ENCODE data around the gene KCNH4.

Gene KCNH4

DNA sequence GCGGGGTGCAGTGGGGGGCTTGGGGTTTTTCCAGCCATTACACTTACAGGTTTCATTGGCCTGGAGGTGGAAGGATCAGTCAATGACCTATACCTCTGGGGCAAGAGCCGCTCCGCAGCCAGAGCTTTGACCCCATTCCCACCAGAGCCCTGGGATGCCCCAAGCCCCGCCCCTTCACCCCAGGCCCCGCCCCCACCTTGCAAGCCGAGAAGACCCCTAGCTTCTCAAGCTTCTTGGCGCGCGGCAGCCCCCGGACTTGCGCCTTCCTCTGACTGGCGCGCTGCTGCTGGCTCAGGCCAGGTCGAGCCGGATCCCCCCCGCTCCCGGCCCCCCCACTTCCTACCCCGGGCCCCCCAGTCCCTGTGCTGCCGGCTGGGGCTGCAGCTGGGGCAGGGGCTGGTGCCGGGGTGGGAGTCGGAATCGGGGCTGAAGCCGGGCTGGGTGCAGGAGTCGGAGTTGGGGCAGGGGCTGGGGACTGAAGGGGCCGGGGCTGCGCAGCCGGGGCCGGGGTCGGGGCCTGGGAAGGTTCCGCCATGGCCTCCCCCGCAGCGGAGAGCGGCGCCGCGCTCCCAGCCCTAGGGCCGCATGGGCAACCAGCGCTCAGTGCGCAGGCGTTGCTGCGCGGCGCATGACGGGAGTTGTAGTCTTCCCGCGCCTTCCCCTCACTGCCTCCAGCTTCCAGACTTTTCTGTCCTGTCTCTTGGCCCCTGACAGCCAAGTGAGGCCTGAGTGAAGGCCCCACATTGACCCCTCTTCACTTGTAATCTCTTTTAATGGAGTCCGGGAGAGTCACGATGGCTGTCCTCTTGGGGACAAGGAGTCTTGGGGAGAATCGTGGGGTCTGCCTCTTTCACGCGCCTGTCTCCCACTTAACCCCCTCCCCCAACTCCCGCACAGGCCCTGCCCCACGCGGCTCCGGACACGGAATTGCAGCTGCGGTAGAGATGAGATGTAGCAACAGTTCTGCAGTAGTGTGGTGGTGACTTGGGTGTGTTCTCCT lies 59.9 kb downstream of the KCNH4 start, which contains the start of gene KAT2A:
TSS of gene KAT2A (minus strand) at position 598 of the 1,000 bp plus-strand sequence. CDS start at position 535, 63 bp downstream.
- H3K36me3 ChIP-seq (replicated peaks) = peaks cover 23% of the 10 kb centered on the region
- no peaks in the 10 kb centered on the region for H3K27me3 ChIP-seq (replicated peaks)
- peak; percentile 70 for DNase-seq
- in situ Hi-C loops (cut with HindIII; ENCODE audit: low pct_ligation_motif_present, low sequenced_read_pairs) = loop anchor here (25.0 kb wide), 1 partner anchor 159 kb away; the partner anchor contains the start of gene CNP
- no peak within 1 kb of the TSS for H3K27ac ChIP-seq
- TF ChIP-seq, protein P1, sequence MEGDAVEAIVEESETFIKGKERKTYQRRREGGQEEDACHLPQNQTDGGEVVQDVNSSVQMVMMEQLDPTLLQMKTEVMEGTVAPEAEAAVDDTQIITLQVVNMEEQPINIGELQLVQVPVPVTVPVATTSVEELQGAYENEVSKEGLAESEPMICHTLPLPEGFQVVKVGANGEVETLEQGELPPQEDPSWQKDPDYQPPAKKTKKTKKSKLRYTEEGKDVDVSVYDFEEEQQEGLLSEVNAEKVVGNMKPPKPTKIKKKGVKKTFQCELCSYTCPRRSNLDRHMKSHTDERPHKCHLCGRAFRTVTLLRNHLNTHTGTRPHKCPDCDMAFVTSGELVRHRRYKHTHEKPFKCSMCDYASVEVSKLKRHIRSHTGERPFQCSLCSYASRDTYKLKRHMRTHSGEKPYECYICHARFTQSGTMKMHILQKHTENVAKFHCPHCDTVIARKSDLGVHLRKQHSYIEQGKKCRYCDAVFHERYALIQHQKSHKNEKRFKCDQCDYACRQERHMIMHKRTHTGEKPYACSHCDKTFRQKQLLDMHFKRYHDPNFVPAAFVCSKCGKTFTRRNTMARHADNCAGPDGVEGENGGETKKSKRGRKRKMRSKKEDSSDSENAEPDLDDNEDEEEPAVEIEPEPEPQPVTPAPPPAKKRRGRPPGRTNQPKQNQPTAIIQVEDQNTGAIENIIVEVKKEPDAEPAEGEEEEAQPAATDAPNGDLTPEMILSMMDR (IDR thresholded peaks at IDR 0.05; ENCODE audit: low read depth, low read length, missing control alignments) = no peak
- H3K4me3 ChIP-seq (ENCODE audit: low read depth, low read length) = peak within 1 kb of the TSS; percentile 58

DNA sequence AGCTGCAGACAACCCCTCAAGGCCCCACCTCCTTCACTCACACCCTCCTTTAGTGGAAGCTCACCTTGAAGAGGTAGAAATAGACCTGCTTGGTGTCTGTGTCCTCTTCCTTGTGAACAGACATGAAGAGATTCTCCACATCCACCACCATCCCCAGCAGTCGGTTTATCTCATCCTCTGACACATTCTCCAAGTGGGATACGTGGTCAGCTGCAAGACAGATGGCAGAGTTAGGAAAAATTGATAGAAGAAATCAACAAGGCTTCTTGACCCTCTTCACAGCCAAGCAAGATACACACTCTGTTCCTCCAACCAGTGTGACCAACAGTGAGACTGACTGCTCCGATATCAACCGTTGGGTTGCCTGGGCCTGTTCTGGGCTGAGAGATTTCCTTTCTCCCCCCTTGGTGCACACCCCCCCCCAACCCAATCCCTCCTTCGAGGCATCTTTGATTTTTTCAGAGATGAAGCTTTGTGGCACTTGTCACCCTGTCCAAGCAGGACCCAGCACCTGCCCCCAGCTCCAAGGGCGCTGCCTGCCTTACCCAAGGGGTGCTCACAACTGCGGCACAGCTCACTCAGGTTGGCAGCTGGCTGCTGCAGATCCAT lies 60.7 kb downstream of the KCNH4 start:
- no peaks in the 10 kb centered on the region for H3K27me3 ChIP-seq (replicated peaks)
- H3K4me3 ChIP-seq (ENCODE audit: low read depth, low read length) = peak overlapping the region; percentile 58
- TF ChIP-seq, protein P1 (IDR thresholded peaks at IDR 0.05; ENCODE audit: low read depth, low read length, missing control alignments) = no peak
- in situ Hi-C loops (cut with HindIII; ENCODE audit: low pct_ligation_motif_present, low sequenced_read_pairs) = loop anchor here (25.0 kb wide), 1 partner anchor 158 kb away; the partner anchor contains the start of gene CNP
- H3K36me3 ChIP-seq (replicated peaks) = peaks cover 17% of the 10 kb centered on the region
- H3K27ac ChIP-seq = no peak overlapping the region
- no peak for DNase-seq

DNA sequence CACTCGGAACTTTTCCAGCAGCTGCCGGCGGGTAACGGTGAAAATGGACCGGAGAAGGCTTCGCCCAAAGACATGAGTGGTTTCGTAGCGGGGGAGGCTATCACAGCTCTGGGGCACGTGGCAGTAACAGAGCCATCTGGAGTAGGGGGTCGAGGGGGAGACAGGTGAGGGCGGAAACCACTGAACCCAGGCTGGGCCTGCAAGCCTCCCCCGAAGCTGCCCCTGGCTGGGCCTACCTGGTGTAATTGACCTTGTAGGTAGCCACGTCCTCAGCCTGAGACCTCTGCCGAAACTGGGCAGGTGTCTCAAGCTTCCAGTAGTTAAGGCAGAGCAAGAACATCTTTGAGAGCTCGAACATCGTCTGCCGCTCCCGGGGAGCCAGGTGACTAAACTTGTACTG lies 61.6 kb downstream of the KCNH4 start:
- peaks cover 9% of the 10 kb centered on the region for H3K36me3 ChIP-seq (replicated peaks)
- no peak overlapping the region for H3K27ac ChIP-seq
- in situ Hi-C loops (cut with HindIII; ENCODE audit: low pct_ligation_motif_present, low sequenced_read_pairs) = loop anchor here (25.0 kb wide), 1 partner anchor 157 kb away; the partner anchor contains the start of gene CNP
- no peak for DNase-seq
- TF ChIP-seq, protein P1 (IDR thresholded peaks at IDR 0.05; ENCODE audit: low read depth, low read length, missing control alignments) = no peak
- H3K4me3 ChIP-seq (ENCODE audit: low read depth, low read length) = no peak overlapping the region
- H3K27me3 ChIP-seq (replicated peaks) = no peaks in the 10 kb centered on the region

DNA sequence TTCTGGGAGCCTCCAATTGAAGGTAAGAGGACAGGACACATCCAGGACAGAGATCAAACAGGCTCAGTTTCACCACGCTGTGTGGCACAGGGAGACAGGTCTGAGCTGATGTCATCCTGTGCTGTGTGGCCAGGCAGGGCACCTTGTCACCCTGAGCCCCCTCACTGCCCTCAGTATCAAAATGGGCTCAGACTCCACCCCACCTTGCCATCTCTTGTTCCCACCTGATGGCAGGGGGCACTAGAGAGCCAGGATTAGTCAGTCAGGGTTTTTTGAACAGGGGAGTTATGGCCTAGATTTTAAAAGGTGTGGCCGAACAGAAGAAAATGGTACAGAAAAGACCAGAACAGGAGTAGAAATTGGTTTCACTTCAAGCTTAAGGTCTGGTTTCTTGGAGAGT lies 62.4 kb downstream of the KCNH4 start:
- Histone ChIP-seq H3K36me3 (replicated peaks) (peaks cover 8% of the 10 kb centered on the region), H3K27me3 (replicated peaks) (no peaks in the 10 kb centered on the region), H3K4me3 (ENCODE audit: low read depth, low read length) (no peak overlapping the region), H3K27ac (no peak overlapping the region)
- TF ChIP-seq, protein P1 (IDR thresholded peaks at IDR 0.05; ENCODE audit: low read depth, low read length, missing control alignments) = peak; percentile 69
- in situ Hi-C loops (cut with HindIII; ENCODE audit: low pct_ligation_motif_present, low sequenced_read_pairs) = loop anchor here (25.0 kb wide), 1 partner anchor 156 kb away; the partner anchor contains the start of gene CNP
- DNase-seq = no peak

DNA sequence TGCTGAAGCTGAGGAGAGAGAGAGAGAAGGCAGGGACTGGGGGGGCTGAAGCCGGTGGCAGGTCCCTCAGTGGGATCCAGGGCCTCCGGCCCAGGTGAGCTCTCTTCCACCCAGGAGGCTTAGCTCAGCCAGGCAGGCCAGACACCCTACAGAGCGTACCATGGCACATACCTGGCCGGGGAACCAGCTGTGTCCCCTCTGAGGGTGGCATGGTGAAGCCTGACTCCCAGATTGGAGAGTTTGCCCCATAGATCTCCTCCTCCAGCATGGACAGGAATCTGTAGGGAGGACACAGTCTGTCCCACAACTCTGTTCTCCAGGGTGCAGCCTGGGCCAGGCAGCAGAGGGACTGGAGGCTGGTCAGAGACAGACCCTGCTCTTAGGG lies 62.8 kb downstream of the KCNH4 start:
- no peaks in the 10 kb centered on the region for H3K27me3 ChIP-seq (replicated peaks)

More for the DNA sequence above, 62.8 kb downstream of the KCNH4 start:
- DNase-seq = no peak
- peaks cover 6% of the 10 kb centered on the region for H3K36me3 ChIP-seq (replicated peaks)
- no peak overlapping the region for H3K4me3 ChIP-seq (ENCODE audit: low read depth, low read length)
- TF ChIP-seq, protein P1 (IDR thresholded peaks at IDR 0.05; ENCODE audit: low read depth, low read length, missing control alignments) = no peak
- H3K27ac ChIP-seq = no peak overlapping the region
- in situ Hi-C loops (cut with HindIII; ENCODE audit: low pct_ligation_motif_present, low sequenced_read_pairs) = loop anchor here (25.0 kb wide), 1 partner anchor 156 kb away; the partner anchor contains the start of gene CNP

All from brain microvascular endothelial cell (primary cell).